ENCODE results near the gene DXO. TPM values are rescaled to one million over a fixed set of nuclear protein-coding genes. Genes with fewer than 3 reads are reported as not detected.
"Not testable (repeated sequence)": the region's sequence is repeated elsewhere in the genome, so short reads cannot be mapped to it uniquely, and the experiment has no call there.

Gene DXO
- total RNA-seq, 2 donors from 2014 or later: 12.8 to 20.9 TPM

GRCh38 chr6:31981744-31982143, 9.8 kb upstream of the DXO start, which contains the start of gene C4A:
TSS of gene C4A (plus strand) at chr6:31982057. CDS start at chr6:31982108, 51 bp downstream.
- DNase-seq; intact Hi-C loops (cut with DNase I): not testable (repeated sequence)
- peak; percentile 84 to 86 for ATAC-seq

GRCh38 chr6:31980998-31981397, 9.1 kb upstream of the DXO start:
- intact Hi-C loops (cut with DNase I): not testable (repeated sequence)
- peak in 1 of 2 donors; percentile 35 for ATAC-seq

DNA sequence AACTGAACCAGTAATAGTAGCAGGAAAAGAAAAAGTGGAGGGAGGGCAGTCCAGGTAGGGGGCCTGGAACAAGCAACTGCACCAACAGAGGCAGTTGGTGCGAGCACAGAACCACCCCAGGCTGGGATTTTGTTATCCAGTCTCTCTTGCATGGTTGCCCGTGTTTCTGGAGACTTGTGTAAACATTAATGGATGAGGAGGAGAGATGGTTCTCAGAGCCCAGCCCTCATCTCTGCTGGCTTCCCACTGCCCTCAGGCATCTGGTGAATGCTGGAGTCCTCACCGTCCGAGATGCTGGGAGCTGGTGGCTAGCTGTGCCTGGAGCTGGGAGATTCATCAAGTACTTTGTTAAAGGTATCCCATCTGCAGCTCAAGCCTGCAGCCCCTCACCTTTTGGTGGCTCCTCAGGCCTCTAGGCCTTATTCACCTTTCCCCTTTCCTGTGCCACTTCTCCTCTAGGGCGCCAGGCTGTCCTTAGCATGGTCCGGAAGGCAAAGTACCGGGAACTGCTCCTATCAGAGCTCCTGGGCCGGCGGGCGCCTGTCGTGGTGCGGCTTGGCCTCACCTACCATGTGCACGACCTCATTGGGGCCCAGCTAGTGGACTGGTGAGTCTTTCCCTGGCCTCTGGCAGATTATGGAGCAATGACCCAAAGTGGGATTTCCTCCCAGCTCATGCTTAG, 8.4 kb upstream of the DXO start:
- intact Hi-C loops (cut with DNase I); ATAC-seq: not testable (repeated sequence)
- DNase-seq: peak; percentile 18

More at GRCh38 chr6:31980998-31981397, 9.1 kb upstream of the DXO start:
- DNase-seq: not testable (repeated sequence)

DNA sequence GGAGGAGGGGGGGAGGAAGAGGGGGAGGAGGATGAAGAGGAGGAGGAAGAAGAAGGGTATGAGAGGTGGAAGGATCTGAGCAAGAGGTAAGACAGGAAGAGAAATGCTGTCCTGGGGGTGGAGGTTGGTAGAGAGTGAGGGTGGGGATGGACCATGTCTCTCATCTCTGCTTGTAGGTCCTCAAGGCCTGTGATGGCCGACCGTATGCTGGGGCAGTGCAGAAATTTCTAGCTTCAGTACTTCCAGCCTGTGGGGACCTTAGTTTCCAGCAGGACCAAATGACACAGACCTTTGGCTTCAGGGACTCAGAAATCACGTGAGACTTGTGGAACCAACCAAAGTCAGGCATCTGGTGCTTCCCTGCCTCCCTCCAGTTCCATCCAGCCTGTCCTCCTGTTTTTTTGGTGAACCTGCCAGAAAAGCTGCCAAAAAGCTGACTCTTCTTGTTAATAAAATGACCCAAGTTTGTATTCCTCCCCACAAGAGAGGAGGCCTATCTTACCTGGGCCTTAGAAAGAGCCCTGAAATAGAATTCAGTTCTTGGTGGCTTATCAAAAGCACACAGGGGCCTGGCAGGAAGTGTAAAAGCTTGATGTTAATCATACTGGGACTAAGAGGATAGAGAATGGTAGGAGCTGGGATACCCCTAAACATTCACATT, 7.4 kb upstream of the DXO start:
- ATAC-seq: no peak
- DNase-seq: no peak
- intact Hi-C loops (cut with DNase I): no loop called here

GRCh38 chr6:31978831-31979230, 6.9 kb upstream of the DXO start:
- ATAC-seq (no peak), DNase-seq (no peak)
- intact Hi-C loops (cut with DNase I): no loop called here

- intact Hi-C loops (cut with DNase I): no loop called here
- DNase-seq (no peak), ATAC-seq (no peak)
These were observed 6.0 kb upstream of the DXO start for GRCh38 chr6:31977816-31978431.

GRCh38 chr6:31976065-31976464, 4.1 kb upstream of the DXO start:
- ATAC-seq; intact Hi-C loops (cut with DNase I); DNase-seq: not testable (repeated sequence)

- intact Hi-C loops (cut with DNase I): no loop called here
These were observed 892 bp upstream of the DXO start for GRCh38 chr6:31972709-31973350.

DNA sequence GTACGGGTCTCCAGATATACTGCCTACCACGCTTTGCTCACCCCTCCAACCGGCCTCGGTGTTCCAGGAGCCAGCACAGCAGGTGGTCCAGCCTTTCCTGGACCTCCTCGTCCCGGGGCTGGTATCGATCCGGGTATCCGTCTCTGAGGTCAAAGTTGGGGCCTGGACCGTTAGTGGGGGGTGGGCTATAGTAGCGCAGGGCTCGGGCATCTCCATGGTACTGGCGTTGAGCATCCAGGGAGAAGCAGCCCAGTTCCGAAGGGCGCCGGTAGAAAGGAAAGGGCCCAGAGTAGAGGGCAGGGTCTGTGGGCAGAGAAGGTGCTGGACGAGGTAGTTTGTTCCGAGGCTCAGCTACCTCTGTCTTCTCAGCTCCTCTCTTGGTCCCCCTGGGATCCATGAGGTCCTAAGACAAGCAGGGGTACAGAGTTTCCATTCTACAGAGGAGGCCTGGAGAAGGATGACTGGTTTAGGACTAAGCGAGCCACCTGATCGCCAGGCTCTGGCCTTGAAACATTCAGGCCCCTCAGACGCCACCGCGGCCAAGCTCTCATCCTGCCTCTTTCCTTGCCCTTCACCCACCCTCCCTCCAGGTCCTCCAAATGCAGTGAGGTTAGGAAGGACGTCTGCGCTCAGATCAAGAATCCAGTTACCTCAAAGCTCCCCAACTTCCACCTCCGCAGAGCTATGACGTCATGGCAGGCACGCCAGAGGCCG, 502 bp downstream of the DXO start:
- intact Hi-C loops (cut with DNase I): no loop called here
- no peak for DNase-seq
- peak; percentile 1 to 2 for ATAC-seq

More at GRCh38 chr6:31972709-31973350, 892 bp upstream of the DXO start:
- ATAC-seq (peak in 1 of 2 donors; percentile 33), DNase-seq (peak; percentile 32)

DNA sequence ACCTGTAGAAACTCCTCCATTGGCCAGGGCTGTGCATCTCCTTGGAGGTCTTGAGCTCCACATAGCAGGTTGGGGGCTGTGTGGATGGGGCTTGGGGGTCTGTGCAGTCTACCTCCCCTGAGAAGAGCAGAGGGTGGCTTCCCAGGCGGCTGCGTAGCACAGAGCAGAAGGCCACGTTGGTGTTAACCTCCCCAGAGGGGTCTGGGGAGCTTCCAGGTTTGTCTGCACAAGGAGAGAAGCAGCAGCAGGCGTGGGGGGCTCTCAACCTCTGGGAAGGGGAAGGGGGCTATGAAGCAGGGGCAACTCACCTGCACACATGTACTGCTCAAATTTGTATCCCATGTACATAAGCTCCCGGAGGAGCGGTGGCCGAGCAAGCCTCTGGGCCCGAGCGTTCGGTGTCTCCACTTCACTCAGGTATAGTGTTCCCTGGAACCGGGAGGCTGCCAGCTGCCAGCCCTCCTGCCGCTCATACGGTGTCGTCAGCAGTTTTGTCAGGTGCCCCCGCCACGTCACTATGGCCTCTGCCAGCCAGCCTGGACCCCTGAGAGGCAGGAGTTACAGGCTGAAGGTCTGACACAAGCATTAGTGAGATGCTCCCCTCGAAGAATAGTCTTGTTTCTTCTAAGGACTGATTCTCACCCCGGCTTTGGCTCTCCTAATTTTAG, 1.2 kb downstream of the DXO start:
- DNase-seq: no peak
- no peak for ATAC-seq
- intact Hi-C loops (cut with DNase I): no loop called here

GRCh38 chr6:31969712-31970603, 2.0 kb downstream of the DXO start:
- intact Hi-C loops (cut with DNase I): no loop called here
- DNase-seq (no peak), ATAC-seq (no peak)

- intact Hi-C loops (cut with DNase I): no loop called here
- DNase-seq (no peak), ATAC-seq (no peak)
These were observed 2.9 kb downstream of the DXO start for GRCh38 chr6:31968791-31969711.

GRCh38 chr6:31968326-31968725, 3.6 kb downstream of the DXO start:
- intact Hi-C loops (cut with DNase I): no loop called here
- DNase-seq: no peak

GRCh38 chr6:31967926-31968320, 4.0 kb downstream of the DXO start:
- DNase-seq (no peak), ATAC-seq (no peak)
- intact Hi-C loops (cut with DNase I): no loop called here

More at GRCh38 chr6:31968326-31968725, 3.6 kb downstream of the DXO start:
- ATAC-seq: no peak

DNA sequence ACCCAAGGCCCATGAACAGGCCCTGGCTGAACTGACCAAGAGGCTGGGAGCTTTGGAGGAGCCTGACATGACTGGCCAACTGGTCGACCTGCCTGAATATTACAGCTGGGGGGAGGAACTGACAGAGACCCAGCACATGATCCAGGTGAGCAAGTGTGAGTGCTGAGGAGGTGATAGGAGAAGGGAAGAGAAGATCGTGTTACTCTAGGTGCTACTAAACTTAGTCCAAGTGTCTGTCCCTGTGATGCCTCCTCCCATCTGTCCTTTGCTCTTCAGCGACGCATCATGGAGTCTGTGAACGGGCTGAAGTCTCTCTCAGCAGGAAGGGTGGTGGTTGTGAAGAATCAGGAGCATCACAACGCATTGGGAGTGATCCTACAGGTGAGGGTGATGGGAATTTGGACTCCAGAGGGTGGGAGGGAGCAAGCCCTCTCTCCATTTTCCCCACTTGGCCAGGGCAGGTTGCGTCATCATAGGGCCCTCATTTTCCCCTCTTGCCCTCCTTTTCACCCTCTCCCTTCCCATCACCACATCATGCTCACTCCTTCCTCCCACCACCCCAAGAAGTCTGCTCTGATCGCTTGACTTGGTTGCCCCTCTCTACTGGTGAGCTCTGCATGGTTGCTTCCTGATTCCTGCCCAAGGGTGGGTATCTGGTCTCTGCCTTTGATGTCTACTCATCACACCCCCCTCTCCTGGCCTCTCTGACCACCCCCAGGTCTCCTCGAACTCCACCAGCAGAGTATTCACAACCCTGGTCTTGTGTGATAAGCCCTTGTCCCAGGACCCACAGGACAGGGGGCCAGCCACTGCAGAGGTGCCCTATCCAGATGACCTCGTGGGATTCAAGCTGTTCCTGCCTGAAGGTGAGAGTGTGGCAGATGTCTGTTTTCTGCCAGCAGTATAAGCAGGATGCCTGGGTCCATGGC, 4.7 kb downstream of the DXO start:
- intact Hi-C loops (cut with DNase I): no loop called here
- no peak for ATAC-seq
- no peak for DNase-seq

DNA sequence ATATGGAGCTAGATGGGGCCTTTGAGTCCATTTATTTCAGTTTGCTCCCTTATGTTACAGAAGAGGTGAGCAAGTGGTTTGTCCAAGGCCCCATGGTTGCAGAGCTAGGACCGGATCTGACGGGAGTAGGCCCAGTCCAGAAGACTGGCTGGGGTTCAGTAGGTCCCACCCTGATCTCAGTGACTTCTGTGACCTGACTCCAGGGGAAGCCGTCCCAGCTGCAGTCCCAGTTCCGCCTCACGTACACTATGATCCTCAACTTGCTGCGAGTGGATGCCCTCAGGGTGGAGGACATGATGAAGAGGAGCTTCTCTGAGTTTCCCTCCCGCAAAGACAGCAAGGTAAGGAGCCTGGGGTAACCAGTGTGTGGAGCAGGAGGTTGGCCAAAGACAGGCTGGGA, 5.4 kb downstream of the DXO start:
- no peak for ATAC-seq
- intact Hi-C loops (cut with DNase I): no loop called here
- DNase-seq: no peak

Measured in left cardiac atrium (tissue), 4 donors.